Right lung (tissue), 5 donors: ENCODE measurements around the gene CNN1. TPM values are rescaled to one million over a fixed set of nuclear protein-coding genes. Genes with fewer than 3 reads are reported as not detected.
"Not testable (repeated sequence)": the region's sequence is repeated elsewhere in the genome, so short reads cannot be mapped to it uniquely, and the experiment has no call there.

Experiments used
- DNase-seq, 2 donors: peaks; one replicate each; pipeline ENCODE4 v3.0.0-alpha.2; 2013
- polyA plus RNA-seq, 5 donors: library from polyadenylated mRNA; unstranded; fragments of 120-200 nt; gene quantifications; one replicate each; pipeline versions ENCODE4 v1.2.1 to v1.2.3, GENCODE V29; 2013; ENCODE audit warnings: inconsistent platforms in 1 of 5, low replicate concordance in 1 of 5; ENCODE audit not compliant: insufficient read length in 5 of 5, insufficient read depth in 1 of 5

CNN1 gene
- polyA plus RNA-seq, 5 donors, result 4.2 to 21.1 (median 9.8) TPM

- DNase-seq, result peak in 1 of 2 donors; percentile 56
Measured at GRCh38 chr19:11560404-11561051, 21.9 kb downstream of the CNN1 start.

- DNase-seq, result no peak
Measured at GRCh38 chr19:11563532-11563931, 24.9 kb downstream of the CNN1 start.

- not testable (repeated sequence) for DNase-seq
Measured at GRCh38 chr19:11564082-11564807, 25.6 kb downstream of the CNN1 start.

GRCh38 chr19:11565649-11565980, 27.0 kb downstream of the CNN1 start:
- DNase-seq, result not testable (repeated sequence)

DNA sequence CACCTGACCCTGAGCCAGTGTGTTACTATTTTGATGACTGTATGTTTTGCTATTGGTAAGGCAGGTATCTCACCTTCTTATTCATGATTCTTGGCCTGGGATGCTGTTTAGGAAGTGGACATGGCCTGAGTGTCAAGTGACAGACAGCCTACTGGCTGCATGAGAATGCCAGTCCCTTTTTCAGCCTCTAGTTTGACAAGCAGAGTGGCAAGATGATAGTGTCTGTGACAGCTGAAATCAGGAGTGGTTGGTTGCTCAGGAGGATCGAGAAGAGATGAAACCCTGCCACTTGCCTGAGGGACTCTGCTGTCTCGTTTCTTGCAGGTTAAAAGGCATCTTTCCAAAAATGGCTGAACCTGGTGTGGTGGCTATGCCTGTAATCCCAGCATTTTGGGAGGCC, 27.5 kb downstream of the CNN1 start:
- DNase-seq, result no peak

- no peak for DNase-seq
Measured at GRCh38 chr19:11570039-11570462, 31.4 kb downstream of the CNN1 start.

- DNase-seq, result not testable (repeated sequence)
Measured at GRCh38 chr19:11573354-11573753, 34.7 kb downstream of the CNN1 start.

GRCh38 chr19:11573763-11574162, 35.1 kb downstream of the CNN1 start:
- DNase-seq, result not testable (repeated sequence)

GRCh38 chr19:11574689-11575088, 36.0 kb downstream of the CNN1 start:
- no peak for DNase-seq

DNA sequence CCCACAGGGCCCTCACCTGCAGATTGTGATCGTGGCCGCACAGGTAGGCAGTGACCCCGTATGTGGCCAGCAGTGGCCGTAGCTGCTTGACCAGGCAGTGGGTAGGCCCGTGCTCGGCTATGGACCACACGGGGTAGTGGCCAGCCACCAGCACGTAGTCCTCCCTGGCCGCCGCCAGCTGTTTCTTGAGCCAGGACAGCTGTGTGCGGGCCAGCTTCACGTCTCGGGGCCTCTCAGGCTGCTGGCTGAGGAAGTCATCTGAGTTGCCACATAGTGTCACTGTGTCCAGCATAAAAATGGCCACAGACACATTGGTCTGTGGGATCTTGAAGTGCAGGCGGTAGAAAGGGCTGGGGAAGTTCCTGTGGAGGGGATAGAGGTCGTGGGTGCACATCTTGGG, 37.6 kb downstream of the CNN1 start:
- DNase-seq, result no peak

GRCh38 chr19:11577451-11578257, 39.0 kb downstream of the CNN1 start, which contains the start of gene ACP5:
ACP5 (minus strand) TSS chr19:11577645; CDS start chr19:11577317, 328 bp downstream.
- DNase-seq, result no peak

DNA sequence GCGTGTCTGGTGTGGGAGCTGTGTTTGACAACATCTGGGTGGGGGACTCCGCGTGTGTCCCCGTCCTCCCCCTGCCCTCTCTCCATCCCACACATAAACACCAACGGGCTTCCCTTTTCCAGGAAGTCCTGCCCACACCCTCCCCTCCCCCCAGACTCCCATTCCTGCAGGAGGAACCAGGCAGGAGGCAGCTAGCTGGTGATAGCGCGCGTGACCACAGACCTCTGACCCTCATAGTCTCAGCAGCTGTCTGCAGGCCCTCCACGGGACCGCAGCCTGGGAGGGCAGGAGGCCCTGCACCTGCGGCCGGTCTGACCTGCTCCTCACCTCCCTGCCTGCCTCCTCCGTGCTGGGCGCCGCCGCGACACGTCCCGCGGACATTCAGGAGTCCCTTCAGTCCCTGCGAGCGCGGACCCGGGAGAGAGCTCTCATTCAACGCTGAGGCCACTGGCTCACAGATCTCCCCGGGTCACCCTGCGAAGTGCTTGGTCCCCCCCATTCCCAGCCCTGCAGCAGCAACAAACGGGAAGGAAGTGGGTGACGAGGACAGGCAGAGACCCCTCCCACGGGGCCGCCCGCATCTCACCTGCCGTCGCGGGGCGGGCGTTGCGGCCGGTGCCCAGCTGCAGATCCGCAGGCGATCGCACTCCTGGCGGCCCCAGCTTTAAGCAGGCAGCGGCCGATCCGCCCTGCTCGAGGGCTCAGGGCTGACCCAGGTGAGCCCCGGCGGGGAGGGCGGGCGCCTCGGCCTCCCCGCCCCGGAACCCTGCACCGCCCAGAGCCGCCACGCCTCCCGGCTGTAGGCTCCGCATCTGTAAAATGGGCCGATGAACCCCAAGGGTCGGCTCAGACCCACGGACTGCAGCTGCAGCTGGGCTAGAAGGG, 39.8 kb downstream of the CNN1 start:
- no peak for DNase-seq

DNA sequence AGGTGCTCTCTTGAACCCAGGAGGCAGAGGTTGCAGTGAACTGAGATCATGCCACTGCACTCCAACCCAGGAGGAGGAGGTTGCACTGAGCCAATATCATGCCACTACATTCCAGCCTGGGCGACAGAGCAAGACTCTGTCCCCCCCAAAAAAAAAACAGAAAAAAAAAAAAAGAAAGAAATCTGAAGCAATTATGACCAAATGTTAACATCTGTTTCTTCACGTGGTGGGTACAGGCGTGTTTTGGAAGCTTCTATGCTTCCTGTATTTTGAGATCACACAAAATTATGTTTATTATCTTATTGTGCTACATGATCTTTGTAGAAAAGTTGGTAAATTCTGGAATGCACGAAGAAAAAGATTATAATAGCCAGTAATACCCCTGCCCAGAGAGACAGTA, 41.5 kb downstream of the CNN1 start:
- no peak for DNase-seq

GRCh38 chr19:11581740-11582139, 43.1 kb downstream of the CNN1 start:
- no peak for DNase-seq

DNA sequence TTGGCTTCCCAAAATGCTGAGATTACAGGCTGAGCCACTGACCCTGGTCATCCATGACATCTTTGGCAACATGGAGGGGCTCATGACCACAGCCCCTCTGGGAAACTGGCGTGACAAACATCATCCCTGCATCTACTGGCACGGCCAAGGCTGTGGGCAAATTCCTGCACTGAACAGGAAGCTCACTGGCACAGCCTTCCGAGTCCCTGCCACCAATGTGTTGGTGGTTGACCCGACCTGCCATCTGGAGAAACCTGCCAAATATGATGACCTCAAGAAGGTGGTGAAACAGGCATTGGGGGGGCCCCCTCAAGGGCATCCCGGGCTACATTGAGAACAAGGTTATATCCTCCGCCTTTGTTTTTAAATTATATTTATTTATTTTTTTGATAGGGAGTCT, 47.7 kb downstream of the CNN1 start:
- no peak for DNase-seq

DNA sequence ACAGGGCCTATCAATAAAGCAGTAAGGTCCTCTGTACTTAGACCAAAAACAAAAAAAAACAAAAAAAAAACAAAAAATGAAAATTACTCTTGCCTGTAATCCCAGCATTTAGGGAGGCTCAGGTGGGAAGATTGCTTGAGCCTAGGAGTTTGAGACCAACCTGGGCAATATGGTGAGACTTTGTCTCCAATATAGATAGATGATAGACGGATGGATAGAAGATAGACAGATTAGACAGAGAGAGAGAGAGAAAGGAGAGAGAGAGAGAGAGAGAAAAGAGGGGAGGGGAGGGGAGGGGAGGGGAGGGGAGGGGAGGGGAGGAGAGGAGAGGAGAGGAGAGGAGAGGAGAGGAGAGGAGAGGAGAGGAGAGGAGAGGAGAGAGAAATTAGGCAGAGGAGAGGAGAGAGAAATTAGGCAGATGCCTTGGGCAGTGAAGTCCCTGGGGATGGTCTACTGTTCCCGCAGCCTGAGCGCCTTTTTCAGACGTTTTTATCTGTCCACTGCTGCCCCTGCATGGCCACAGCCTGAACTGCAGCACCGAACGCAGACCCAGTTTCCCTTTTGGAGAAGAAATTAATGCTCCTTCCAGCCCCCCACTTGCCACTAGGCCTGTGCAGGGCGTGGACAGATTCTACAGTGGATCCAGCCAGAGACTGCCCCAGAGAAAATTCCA, 48.8 kb downstream of the CNN1 start:
- peak in 1 of 2 donors; percentile 56 for DNase-seq

DNA sequence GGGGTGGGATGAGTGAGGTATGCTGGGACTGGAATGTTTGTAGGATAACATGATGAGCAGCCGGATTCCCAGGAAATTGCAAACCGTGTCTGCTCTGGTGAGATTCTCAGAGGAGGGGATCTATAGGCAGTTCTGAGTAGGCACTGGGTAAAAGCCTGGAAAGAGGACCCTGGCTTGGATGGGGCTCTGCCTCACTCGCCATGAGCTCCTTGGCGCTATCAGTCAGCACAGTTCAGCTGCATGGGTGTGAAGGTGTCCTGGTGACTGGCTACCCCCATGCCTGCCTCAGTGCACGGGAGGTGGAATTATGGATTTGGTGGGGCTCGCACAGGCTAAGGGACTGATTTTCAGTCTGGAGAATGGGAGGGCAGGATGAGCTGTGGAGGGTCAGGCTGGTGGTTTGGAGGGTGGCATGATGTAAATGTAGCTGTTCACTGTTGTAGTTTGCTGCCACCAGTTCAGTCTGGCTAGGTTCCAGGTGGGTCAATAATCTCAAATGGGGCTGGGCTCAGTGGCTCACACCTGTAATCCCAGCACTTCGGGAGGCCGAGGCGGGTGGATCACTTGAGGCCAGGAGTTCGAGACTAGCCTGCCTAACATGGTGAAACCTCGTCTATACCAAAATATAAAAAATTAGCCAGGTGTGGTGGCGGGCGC, 49.5 kb downstream of the CNN1 start:
- DNase-seq, result no peak

DNA sequence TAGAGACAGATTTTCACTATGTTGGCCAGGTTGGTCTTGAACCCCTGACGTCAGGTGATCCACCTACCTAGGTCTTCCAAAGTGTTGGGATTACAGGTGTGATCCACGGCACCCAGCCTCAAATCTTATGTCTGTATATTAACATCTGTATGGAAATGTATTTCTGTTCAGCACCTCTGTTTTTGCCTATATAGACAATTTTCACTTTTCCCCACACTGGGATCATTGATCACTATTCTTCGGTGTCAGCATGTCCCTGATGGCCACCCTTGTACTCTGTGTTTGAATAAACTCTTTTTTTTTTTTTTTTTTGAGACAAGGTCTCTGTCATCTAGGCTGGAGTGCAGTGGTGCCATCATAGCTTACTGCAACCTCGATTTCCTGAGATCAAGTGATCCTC, 55.4 kb downstream of the CNN1 start:
- DNase-seq, result no peak

- DNase-seq, result no peak
Measured at GRCh38 chr19:11596156-11596555, 57.5 kb downstream of the CNN1 start.
